Liver (tissue), 3 donors: ENCODE data around the gene CNOT4.

Experiments used
- ATF3 ChIP-seq: IDR thresholded peaks from 2 replicates; pipeline ENCODE4 v1.6.1; 2016; ENCODE audit warnings: antibody characterized with exemption
- CTCF ChIP-seq: fragments of 150-350 bp; IDR thresholded peaks from 2 replicates; pipeline ENCODE4 v1.5.1; 2017; ENCODE audit warnings: improper control_type of control experiment, low read depth, low read length; ENCODE audit not compliant: missing input control
- EGR1 ChIP-seq, 2 donors: IDR thresholded peaks; 2 replicates each; pipeline ENCODE4 v1.6.1; 2016 to 2018; ENCODE audit warnings: antibody characterized with exemption in 2 of 2, low read depth in 2 of 2
- GABPA ChIP-seq, 2 donors: IDR thresholded peaks in 1 of 2; conservative IDR thresholded peaks in 1 of 2; 2 replicates each; pipeline ENCODE4 v1.6.1; 2016; ENCODE audit warnings: antibody characterized with exemption in 2 of 2, mild to moderate bottlenecking in 1 of 2, moderate library complexity in 1 of 2
- JUND ChIP-seq, 2 donors: IDR thresholded peaks; 2 replicates each; pipeline ENCODE4 v1.6.1; 2016; ENCODE audit warnings: antibody characterized with exemption in 2 of 2
- MAX ChIP-seq: IDR thresholded peaks from 2 replicates; pipeline ENCODE4 v1.6.1; 2016; ENCODE audit warnings: antibody characterized with exemption
- RAD21 ChIP-seq, 2 donors: IDR thresholded peaks; 2 replicates each; pipeline ENCODE4 v1.6.1; 2016; ENCODE audit warnings: antibody characterized with exemption in 2 of 2, mild to moderate bottlenecking in 2 of 2
- REST ChIP-seq: IDR thresholded peaks from 2 replicates; pipeline ENCODE4 v1.6.1; 2016; ENCODE audit warnings: antibody characterized with exemption, mild to moderate bottlenecking
- RXRA ChIP-seq, 2 donors: IDR thresholded peaks; 2 replicates each; pipeline ENCODE4 v1.6.1; 2017 to 2018; ENCODE audit warnings: antibody characterized with exemption in 2 of 2, mild to moderate bottlenecking in 1 of 2
- SP1 ChIP-seq: IDR thresholded peaks from 2 replicates; pipeline ENCODE4 v1.6.1; 2018; ENCODE audit warnings: antibody characterized with exemption, mild to moderate bottlenecking
- donor health status: healthy.
- donor health status: healthy.

GRCh38 chr7:135490783-135491182 lies 19.1 kb downstream of the CNOT4 start:
- no peak for TF ChIP-seq CTCF
- TF ChIP-seq RXRA (IDR thresholded peaks at IDR 0.05), result no peak
- no peak for TF ChIP-seq MAX
- TF ChIP-seq REST, result no peak
- TF ChIP-seq GABPA (IDR thresholded peaks at IDR 0.05 in 1 of 2, conservative IDR thresholded peaks at IDR 0.05 in 1 of 2), result no peak
- TF ChIP-seq EGR1 (IDR thresholded peaks at IDR 0.05; ENCODE audit: low read depth in 2 of 2), result no peak
- no peak for TF ChIP-seq RAD21 (IDR thresholded peaks at IDR 0.05)
- no peak for TF ChIP-seq ATF3
- no peak for TF ChIP-seq JUND (IDR thresholded peaks at IDR 0.05)
- no peak for TF ChIP-seq SP1
